CD8-positive, alpha-beta memory T cell (primary cell): ENCODE measurements around the gene CD93. TPM values are rescaled to one million over a fixed set of nuclear protein-coding genes. Genes with fewer than 3 reads are reported as not detected.

Experiments used
- CTCF ChIA-PET: fragments of 350-600 bp; sonication (Branson Sonifier 250); formaldehyde crosslinking; loops from one replicate; lab custom pipeline; 2021; ENCODE audit warnings: antibody characterized with exemption; lab: Charles Lee
- POLR2A ChIA-PET: fragments of 350-600 bp; sonication (Branson Sonifier 250); formaldehyde crosslinking; loops from one replicate; lab custom pipeline; 2021; ENCODE audit warnings: antibody characterized with exemption; lab: Charles Lee
- DNase-seq, 5 donors: peaks; one replicate each; pipeline versions ENCODE4 v3.0.0 to v3.0.0-alpha.2; 2020 to 2022; ENCODE audit warnings: mixed read lengths in 1 of 5
- H3K27ac ChIP-seq: one replicate; pipeline ENCODE4 v1.7.0; 2013; ENCODE audit warnings: low read depth, mild to moderate bottlenecking, low read length, moderate library complexity
- H3K27me3 ChIP-seq: 2 replicates; pipeline ENCODE4 v1.7.0; 2013; ENCODE audit warnings: low read length, mild to moderate bottlenecking; ENCODE audit not compliant: insufficient read depth, poor library complexity, severe bottlenecking
- H3K36me3 ChIP-seq: 2 replicates; pipeline ENCODE4 v1.7.0; 2013; ENCODE audit warnings: mild to moderate bottlenecking, low read length, moderate library complexity; ENCODE audit not compliant: insufficient read depth
- H3K4me1 ChIP-seq: 2 replicates; pipeline ENCODE4 v1.7.0; 2013; ENCODE audit warnings: mild to moderate bottlenecking, low read length, moderate library complexity; ENCODE audit not compliant: insufficient read depth
- H3K4me3 ChIP-seq: 2 replicates; pipeline ENCODE4 v1.7.0; 2013; ENCODE audit warnings: mild to moderate bottlenecking, low read length
- H3K9me3 ChIP-seq: 2 replicates; pipeline ENCODE4 v1.7.0; 2013; ENCODE audit warnings: mild to moderate bottlenecking, low read length
- H3K27ac Mint-ChIP-seq, 8 donors: one replicate each; pipeline ENCODE4 v1.8.0; 2020 to 2021; ENCODE audit warnings: mixed read lengths in 8 of 8, mild to moderate bottlenecking in 6 of 8, inconsistent platforms in 3 of 8, moderate library complexity in 3 of 8
- H3K27me3 Mint-ChIP-seq, 2 donors: one replicate each; pipeline ENCODE4 v1.8.0; 2020 to 2021; ENCODE audit warnings: mixed read lengths in 2 of 2, mild to moderate bottlenecking in 1 of 2, moderate library complexity in 1 of 2
- H3K36me3 Mint-ChIP-seq, 3 donors: one replicate each; pipeline ENCODE4 v1.8.0; 2020 to 2021; ENCODE audit warnings: mixed read lengths in 3 of 3, inconsistent platforms in 1 of 3, mild to moderate bottlenecking in 1 of 3
- H3K4me1 Mint-ChIP-seq, 3 donors: one replicate each; pipeline ENCODE4 v1.8.0; 2020 to 2021; ENCODE audit warnings: mixed read lengths in 3 of 3, inconsistent platforms in 1 of 3, mild to moderate bottlenecking in 1 of 3
- H3K4me3 Mint-ChIP-seq, 7 donors: one replicate each; pipeline ENCODE4 v1.8.0; 2020 to 2021; ENCODE audit warnings: mixed read lengths in 7 of 7, mild to moderate bottlenecking in 6 of 7, moderate library complexity in 4 of 7, inconsistent platforms in 2 of 7
- H3K9me3 Mint-ChIP-seq, 5 donors: one replicate each; pipeline ENCODE4 v1.8.0; 2020 to 2022; ENCODE audit warnings: mixed read lengths in 5 of 5, mild to moderate bottlenecking in 3 of 5, moderate library complexity in 2 of 5, inconsistent platforms in 1 of 5
- polyA plus RNA-seq: library from polyadenylated mRNA; unstranded; fragments of 300-500 nt; fragmentation: Illumina TruSeq; gene quantifications from one replicate; pipeline ENCODE4 v1.2.3, GENCODE V29; 2021
- total RNA-seq, 2 experiments: library from RNA; stranded (reverse); gene quantifications; one replicate each; pipeline ENCODE4 v1.2.3, GENCODE V29; 2021

CD93 gene
- total and polyA plus RNA-seq, 3 experiments from 2014 or later = 0.02 to 0.53 (median 0.50) TPM

- DNase-seq = no peak
- Mint-ChIP-seq H3K36me3 (no peaks in the 10 kb centered on the region), H3K4me1 (no peaks in the 10 kb centered on the region), H3K9me3 (peaks cover 0 to 2% (median 0%) of the 10 kb centered on the region in 5 donors), H3K27me3 (peaks cover 3 to 8% of the 10 kb centered on the region in 2 donors), H3K4me3 (no peak overlapping the region), H3K27ac (no peak overlapping the region)
- ChIA-PET CTCF (no interaction called here), POLR2A (no interaction called here)
- no peaks in the 10 kb centered on the region for H3K27me3 ChIP-seq
- H3K27ac ChIP-seq = no peak overlapping the region
- H3K9me3 ChIP-seq = no peaks in the 10 kb centered on the region
- H3K36me3 ChIP-seq = no peaks in the 10 kb centered on the region
- no peak overlapping the region for H3K4me3 ChIP-seq
- H3K4me1 ChIP-seq = no peaks in the 10 kb centered on the region
Measured at GRCh38 chr20:23122321-23122720, 36.2 kb upstream of the CD93 start.

- Mint-ChIP-seq H3K9me3 (peaks cover 0 to 2% (median 0%) of the 10 kb centered on the region in 5 donors), H3K27me3 (peaks cover 3 to 8% of the 10 kb centered on the region in 2 donors), H3K27ac (no peak overlapping the region), H3K4me1 (no peaks in the 10 kb centered on the region), H3K36me3 (no peaks in the 10 kb centered on the region), H3K4me3 (no peak overlapping the region)
- H3K4me3 ChIP-seq = no peak overlapping the region
- H3K27me3 ChIP-seq = no peaks in the 10 kb centered on the region
- no peaks in the 10 kb centered on the region for H3K4me1 ChIP-seq
- no peaks in the 10 kb centered on the region for H3K9me3 ChIP-seq
- ChIA-PET POLR2A (no interaction called here), CTCF (no interaction called here)
- DNase-seq = no peak
- H3K27ac ChIP-seq = no peak overlapping the region
- H3K36me3 ChIP-seq = no peaks in the 10 kb centered on the region
Measured at GRCh38 chr20:23121751-23122320, 35.7 kb upstream of the CD93 start.

GRCh38 chr20:23120936-23121750 lies 35.0 kb upstream of the CD93 start:
- ChIA-PET POLR2A (no interaction called here), CTCF (no interaction called here)
- Histone ChIP-seq H3K27ac (no peak overlapping the region), H3K27me3 (no peaks in the 10 kb centered on the region), H3K4me1 (no peaks in the 10 kb centered on the region), H3K9me3 (no peaks in the 10 kb centered on the region), H3K36me3 (no peaks in the 10 kb centered on the region), H3K4me3 (no peak overlapping the region)
- DNase-seq = no peak
- Mint-ChIP-seq H3K27me3 (peaks cover 3 to 8% of the 10 kb centered on the region in 2 donors), H3K9me3 (peaks cover 0 to 2% (median 0%) of the 10 kb centered on the region in 5 donors), H3K4me1 (no peaks in the 10 kb centered on the region), H3K36me3 (no peaks in the 10 kb centered on the region), H3K27ac (peak overlapping the region in 1 of 8 donors; percentile 4), H3K4me3 (no peak overlapping the region)

GRCh38 chr20:23120261-23120660 lies 34.1 kb upstream of the CD93 start:
- no peak for DNase-seq
- ChIA-PET POLR2A (no interaction called here), CTCF (no interaction called here)
- no peaks in the 10 kb centered on the region for H3K9me3 ChIP-seq
- H3K4me3 ChIP-seq = no peak overlapping the region
- H3K27ac Mint-ChIP-seq = peak overlapping the region in 1 of 8 donors; percentile 62
- no peak overlapping the region for H3K4me3 Mint-ChIP-seq
- no peaks in the 10 kb centered on the region for H3K36me3 ChIP-seq
- no peaks in the 10 kb centered on the region for H3K4me1 ChIP-seq
- peaks cover 3 to 8% of the 10 kb centered on the region in 2 donors for H3K27me3 Mint-ChIP-seq
- no peaks in the 10 kb centered on the region for H3K4me1 Mint-ChIP-seq
- H3K36me3 Mint-ChIP-seq = no peaks in the 10 kb centered on the region
- H3K27me3 ChIP-seq = no peaks in the 10 kb centered on the region
- H3K9me3 Mint-ChIP-seq = peaks cover 0 to 2% (median 0%) of the 10 kb centered on the region in 5 donors
- H3K27ac ChIP-seq = no peak overlapping the region

- no peak overlapping the region for H3K4me3 Mint-ChIP-seq
- peaks cover 0 to 2% (median 0%) of the 10 kb centered on the region in 5 donors for H3K9me3 Mint-ChIP-seq
- peaks cover 3 to 8% of the 10 kb centered on the region in 2 donors for H3K27me3 Mint-ChIP-seq
- no peaks in the 10 kb centered on the region for H3K36me3 Mint-ChIP-seq
- no peaks in the 10 kb centered on the region for H3K4me1 ChIP-seq
- DNase-seq = no peak
- no peak overlapping the region for H3K4me3 ChIP-seq
- H3K27me3 ChIP-seq = no peaks in the 10 kb centered on the region
- no peaks in the 10 kb centered on the region for H3K4me1 Mint-ChIP-seq
- ChIA-PET POLR2A (no interaction called here), CTCF (no interaction called here)
- no peaks in the 10 kb centered on the region for H3K9me3 ChIP-seq
- no peak overlapping the region for H3K27ac ChIP-seq
- H3K36me3 ChIP-seq = no peaks in the 10 kb centered on the region
- H3K27ac Mint-ChIP-seq = no peak overlapping the region
Measured at GRCh38 chr20:23119456-23120216, 33.5 kb upstream of the CD93 start.

GRCh38 chr20:23118766-23119165 lies 32.6 kb upstream of the CD93 start:
- Histone ChIP-seq H3K27me3 (no peaks in the 10 kb centered on the region), H3K4me1 (no peaks in the 10 kb centered on the region), H3K36me3 (no peaks in the 10 kb centered on the region), H3K9me3 (no peaks in the 10 kb centered on the region), H3K27ac (no peak overlapping the region), H3K4me3 (no peak overlapping the region)
- ChIA-PET POLR2A (no interaction called here), CTCF (no interaction called here)
- H3K27ac Mint-ChIP-seq = no peak overlapping the region
- H3K27me3 Mint-ChIP-seq = peaks cover 3 to 8% of the 10 kb centered on the region in 2 donors
- H3K4me3 Mint-ChIP-seq = no peak overlapping the region
- H3K36me3 Mint-ChIP-seq = no peaks in the 10 kb centered on the region
- H3K4me1 Mint-ChIP-seq = no peaks in the 10 kb centered on the region
- H3K9me3 Mint-ChIP-seq = peaks cover 0 to 2% (median 0%) of the 10 kb centered on the region in 5 donors
- DNase-seq = no peak

GRCh38 chr20:23118144-23118543 lies 32.0 kb upstream of the CD93 start:
- Mint-ChIP-seq H3K27ac (no peak overlapping the region), H3K36me3 (no peaks in the 10 kb centered on the region), H3K4me1 (no peaks in the 10 kb centered on the region), H3K27me3 (peaks cover 3 to 8% of the 10 kb centered on the region in 2 donors), H3K4me3 (no peak overlapping the region), H3K9me3 (peaks cover 0 to 2% (median 0%) of the 10 kb centered on the region in 5 donors)
- CTCF ChIA-PET = no interaction called here
- Histone ChIP-seq H3K36me3 (no peaks in the 10 kb centered on the region), H3K9me3 (no peaks in the 10 kb centered on the region), H3K27ac (no peak overlapping the region), H3K4me1 (no peaks in the 10 kb centered on the region), H3K27me3 (no peaks in the 10 kb centered on the region), H3K4me3 (no peak overlapping the region)
- DNase-seq = no peak
- POLR2A ChIA-PET = no interaction called here

GRCh38 chr20:23117738-23118137 lies 31.6 kb upstream of the CD93 start:
- Histone ChIP-seq H3K27ac (no peak overlapping the region), H3K36me3 (no peaks in the 10 kb centered on the region), H3K9me3 (no peaks in the 10 kb centered on the region), H3K4me1 (no peaks in the 10 kb centered on the region), H3K4me3 (no peak overlapping the region), H3K27me3 (no peaks in the 10 kb centered on the region)
- no peak overlapping the region for H3K4me3 Mint-ChIP-seq
- no peak overlapping the region for H3K27ac Mint-ChIP-seq
- no peak for DNase-seq
- H3K27me3 Mint-ChIP-seq = peaks cover 3 to 8% of the 10 kb centered on the region in 2 donors
- no peaks in the 10 kb centered on the region for H3K36me3 Mint-ChIP-seq
- CTCF ChIA-PET = no interaction called here
- peaks cover 0 to 2% (median 0%) of the 10 kb centered on the region in 5 donors for H3K9me3 Mint-ChIP-seq
- POLR2A ChIA-PET = no interaction called here
- H3K4me1 Mint-ChIP-seq = no peaks in the 10 kb centered on the region
